SU-DHL-6 (cell line): Measurements from ENCODE around the gene FBXO11.

Experiments
- H2AFZ ChIP-seq: fragments of 200-600 bp; sonication (generic); 2 replicates; pipeline ENCODE4 v1.6.1; 2014; ENCODE audit warnings: low read depth, mild to moderate bottlenecking, moderate library complexity, mixed read lengths, antibody characterized with exemption, low read length; ENCODE audit not compliant: severe bottlenecking
- H3F3A ChIP-seq: fragments of 200-600 bp; shearing (Covaris generic); 2 replicates; pipeline ENCODE4 v1.6.0; 2016; ENCODE audit warnings: antibody characterized with exemption, mild to moderate bottlenecking; ENCODE audit not compliant: insufficient read depth
- H3K27ac ChIP-seq: fragments of 200-600 bp; sonication (generic); 2 replicates; pipeline ENCODE4 v1.5.1; 2016; ENCODE audit warnings: low read depth, mild to moderate bottlenecking, low read length, moderate library complexity, mixed read lengths
- H3K27me3 ChIP-seq: fragments of 200-600 bp; sonication (generic), shearing (Covaris generic); 2 replicates; pipeline ENCODE4 v1.6.0; 2014; ENCODE audit warnings: mild to moderate bottlenecking, low read length
- H3K36me3 ChIP-seq: fragments of 200-600 bp; sonication (generic); 2 replicates; pipeline ENCODE4 v1.6.1; 2014; ENCODE audit warnings: mild to moderate bottlenecking, low read length, mixed read lengths
- H3K4me2 ChIP-seq: fragments of 300-600, 200-600 bp; shearing (Covaris generic), sonication (generic); 2 replicates; pipeline ENCODE4 v1.6.0; 2014; ENCODE audit warnings: low read length, low read depth, mild to moderate bottlenecking; ENCODE audit not compliant: poor library complexity, severe bottlenecking
- H3K4me3 ChIP-seq: fragments of 200-600 bp; sonication (generic); 2 replicates; pipeline ENCODE4 v1.5.1; 2014; ENCODE audit warnings: antibody characterized with exemption, low read length, mild to moderate bottlenecking, mixed read lengths; ENCODE audit not compliant: insufficient read depth, poor library complexity, severe bottlenecking
- H3K79me2 ChIP-seq: fragments of 200-600 bp; sonication (generic); 2 replicates; pipeline ENCODE4 v1.6.1; 2014; ENCODE audit warnings: mild to moderate bottlenecking, low read length, moderate library complexity; ENCODE audit not compliant: insufficient read depth
- H3K9ac ChIP-seq: fragments of 200-600 bp; sonication (generic); 2 replicates; pipeline ENCODE4 v1.7.0; 2014; ENCODE audit warnings: mild to moderate bottlenecking, low read length
- H3K9me2 ChIP-seq: fragments of 200-600 bp; sonication (generic); replicated peaks from 2 replicates; pipeline ENCODE4 v1.6.1; 2014; ENCODE audit warnings: low read length; ENCODE audit not compliant: insufficient read depth
- H3K9me3 ChIP-seq: fragments of 200-600 bp; sonication (generic); 2 replicates; pipeline ENCODE4 v1.6.1; 2014; ENCODE audit warnings: low read length, mixed read lengths; ENCODE audit not compliant: insufficient read depth
- H4K20me1 ChIP-seq: fragments of 200-600 bp; sonication (generic); 2 replicates; pipeline ENCODE4 v1.6.1; 2014; ENCODE audit warnings: low read depth, mild to moderate bottlenecking, antibody characterized with exemption, low read length, moderate library complexity, mixed read lengths
- CTCF ChIP-seq: fragments of 200-600 bp; sonication (generic); IDR thresholded peaks from one replicate; pipeline ENCODE4 v1.5.1; 2017; ENCODE audit warnings: antibody characterized with exemption, mild to moderate bottlenecking, low read length, moderate library complexity; ENCODE audit not compliant: insufficient read depth, poor library complexity, severe bottlenecking
- EZH2phosphoT487 ChIP-seq: fragments of 200-600 bp; sonication (generic), shearing (Covaris generic); conservative IDR thresholded peaks from 2 replicates; pipeline ENCODE4 v1.6.1; 2018; ENCODE audit warnings: mild to moderate bottlenecking, antibody characterized with exemption, low read length, moderate library complexity, mixed read lengths

Gene FBXO11

DNA sequence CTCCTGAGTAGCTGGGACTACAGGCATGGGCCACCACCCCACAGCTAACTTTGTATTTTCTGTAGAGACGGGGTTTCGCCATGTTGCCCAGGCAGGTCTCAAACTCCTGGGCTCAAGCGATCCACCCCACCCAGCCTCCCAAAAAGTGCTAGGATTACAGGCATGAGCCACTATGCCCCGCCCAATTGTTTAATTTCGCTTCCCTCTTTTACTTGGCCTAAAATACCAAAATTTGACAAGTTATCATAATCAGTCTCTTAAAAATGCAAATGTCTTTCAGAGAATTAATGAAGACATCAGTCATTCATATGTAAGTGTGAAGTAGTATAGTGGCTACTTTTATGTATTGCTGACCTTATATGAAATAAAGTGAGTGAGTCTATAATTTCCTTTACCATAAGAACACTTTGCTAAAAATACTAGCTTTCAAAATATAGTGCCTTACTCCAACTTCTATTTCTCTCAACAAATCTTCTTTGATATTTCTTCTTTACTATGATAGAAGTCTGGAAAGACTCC lies 9.8 kb downstream of the FBXO11 start:
- H3K9me2 ChIP-seq: no peaks in the 10 kb centered on the region
- TF ChIP-seq CTCF: no peak
- no peak for TF ChIP-seq EZH2phosphoT487
- no peaks in the 10 kb centered on the region for H3K27me3 ChIP-seq
- no peak overlapping the region for H3K9ac ChIP-seq
- H3K4me3 ChIP-seq: no peak overlapping the region
- H3K79me2 ChIP-seq: peaks cover 99% of the 10 kb centered on the region
- H3K36me3 ChIP-seq: peaks cover 3% of the 10 kb centered on the region; the same call in 1 of the 2 replicates
- H3K4me2 ChIP-seq: peak overlapping the region; percentile 60
- no peak overlapping the region for H2AFZ ChIP-seq
- peak overlapping the region; percentile 81; the same call in 1 of the 2 replicates for H3K27ac ChIP-seq
- H3K9me3 ChIP-seq: no peaks in the 10 kb centered on the region
- peaks cover 19% of the 10 kb centered on the region for H4K20me1 ChIP-seq
- H3F3A ChIP-seq: peaks cover 28% of the 10 kb centered on the region

DNA sequence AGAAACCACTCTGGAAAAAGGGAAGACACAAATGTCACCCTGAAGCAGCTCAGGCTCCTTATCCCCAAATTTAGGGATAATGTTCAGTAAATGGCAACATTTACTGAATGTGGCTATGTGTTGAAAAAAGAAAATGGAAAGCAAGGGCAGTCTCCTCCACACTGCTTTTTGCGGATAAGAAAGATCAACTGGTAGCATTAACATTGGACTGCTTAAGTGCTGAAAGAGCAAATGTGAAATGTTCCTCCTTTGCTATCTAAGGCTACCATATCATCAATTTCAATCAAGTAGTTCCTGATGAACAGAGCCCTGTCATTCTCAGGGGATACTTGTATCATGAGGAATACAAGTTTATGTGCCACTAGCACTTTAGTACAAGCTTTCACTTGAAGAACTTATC lies 12.5 kb downstream of the FBXO11 start:
- Histone ChIP-seq H3K4me3 (no peak overlapping the region), H3K27ac (no peak overlapping the region), H2AFZ (no peak overlapping the region), H4K20me1 (peaks cover 24% of the 10 kb centered on the region), H3F3A (peaks cover 12% of the 10 kb centered on the region; the same call in 1 of the 2 replicates), H3K9me2 (no peaks in the 10 kb centered on the region), H3K4me2 (no peak overlapping the region), H3K27me3 (no peaks in the 10 kb centered on the region), H3K36me3 (peaks cover 6% of the 10 kb centered on the region; the same call in 1 of the 2 replicates), H3K79me2 (peaks cover 100% of the 10 kb centered on the region), H3K9me3 (no peaks in the 10 kb centered on the region), H3K9ac (no peak overlapping the region)
- TF ChIP-seq CTCF: no peak
- TF ChIP-seq EZH2phosphoT487: no peak

DNA sequence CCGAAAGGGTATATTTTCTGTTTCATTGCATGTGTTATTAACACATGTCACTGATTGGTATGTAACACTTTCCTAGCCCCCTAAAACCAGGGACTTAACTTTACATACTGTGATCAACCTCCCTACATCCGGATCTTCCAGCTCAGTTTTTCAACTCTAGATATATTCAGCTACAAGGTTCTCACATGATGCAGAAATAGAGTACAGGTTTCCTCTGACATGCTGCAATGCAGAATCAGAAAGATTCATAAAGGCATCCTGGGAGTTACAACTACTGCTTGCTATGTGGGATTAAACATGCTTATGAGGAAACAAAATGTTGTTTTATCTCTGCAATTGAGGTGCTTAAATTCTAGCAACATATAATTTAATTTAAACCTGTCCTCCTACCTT lies 14.0 kb downstream of the FBXO11 start:
- Histone ChIP-seq H3K4me3 (no peak overlapping the region), H3K27ac (no peak overlapping the region), H4K20me1 (peaks cover 14% of the 10 kb centered on the region), H3K9me3 (no peaks in the 10 kb centered on the region), H3K9ac (no peak overlapping the region), H2AFZ (no peak overlapping the region), H3K4me2 (peak overlapping the region; percentile 2), H3K27me3 (no peaks in the 10 kb centered on the region), H3K79me2 (peaks cover 100% of the 10 kb centered on the region), H3K36me3 (peaks cover 6% of the 10 kb centered on the region; the same call in 1 of the 2 replicates), H3F3A (no peaks in the 10 kb centered on the region; the same call in 1 of the 2 replicates), H3K9me2 (no peaks in the 10 kb centered on the region)
- TF ChIP-seq EZH2phosphoT487: no peak
- no peak for TF ChIP-seq CTCF
